NCI-H748 treated with DMSO at 0.1 percent for 48 hours (cell line): Measurements from ENCODE around the gene TNFAIP1.

Experiments
- DNase-seq: peaks from one replicate; lab custom pipeline; 2025; lab: John Stamatoyannopoulos, UW

The TNFAIP1 gene

GRCh38 chr17:28371245-28372202, 36.0 kb downstream of the TNFAIP1 start, which contains the start of gene SARM1:
Gene SARM1, plus strand, starts transcription at chr17:28371694. Its CDS starts 339 bp downstream, at chr17:28372033.
- peak; percentile 96 for DNase-seq

- peak; percentile 24 for DNase-seq
Measured at GRCh38 chr17:28372203-28372944, 36.8 kb downstream of the TNFAIP1 start.

GRCh38 chr17:28372945-28373274, 37.3 kb downstream of the TNFAIP1 start:
- no peak for DNase-seq

GRCh38 chr17:28379814-28380801, 44.5 kb downstream of the TNFAIP1 start:
- no peak for DNase-seq

- peak; percentile 60 for DNase-seq
Measured at GRCh38 chr17:28381141-28381825, 45.7 kb downstream of the TNFAIP1 start.

- DNase-seq: peak; percentile 63
Measured at GRCh38 chr17:28384281-28385036, 48.9 kb downstream of the TNFAIP1 start.

- DNase-seq: no peak
Measured at GRCh38 chr17:28385037-28385400, 49.5 kb downstream of the TNFAIP1 start.

GRCh38 chr17:28385406-28385805, 49.8 kb downstream of the TNFAIP1 start:
- DNase-seq: no peak

GRCh38 chr17:28386391-28386790, 50.8 kb downstream of the TNFAIP1 start:
- DNase-seq: no peak

GRCh38 chr17:28388106-28388505, 52.5 kb downstream of the TNFAIP1 start:
- no peak for DNase-seq

GRCh38 chr17:28390141-28390540, 54.6 kb downstream of the TNFAIP1 start:
- DNase-seq: no peak

GRCh38 chr17:28390563-28390962, 55.0 kb downstream of the TNFAIP1 start:
- DNase-seq: no peak

- no peak for DNase-seq
Measured at GRCh38 chr17:28390984-28391383, 55.4 kb downstream of the TNFAIP1 start.

GRCh38 chr17:28391401-28391800, 55.8 kb downstream of the TNFAIP1 start:
- DNase-seq: no peak

- DNase-seq: no peak
Measured at GRCh38 chr17:28392491-28392890, 56.9 kb downstream of the TNFAIP1 start.

- no peak for DNase-seq
Measured at GRCh38 chr17:28394337-28395116, 59.0 kb downstream of the TNFAIP1 start.

- no peak for DNase-seq
Measured at GRCh38 chr17:28395426-28395825, 59.9 kb downstream of the TNFAIP1 start.

GRCh38 chr17:28395968-28396367, 60.4 kb downstream of the TNFAIP1 start:
- no peak for DNase-seq
